ENCODE measurements around the gene POLRMT. TPM values are rescaled to one million over a fixed set of nuclear protein-coding genes. Genes with fewer than 3 reads are reported as not detected.

The POLRMT gene
- total RNA-seq, 1 donor from 2014 or later: 36.0 TPM

GRCh38 chr19:570937-571565, 62.3 kb downstream of the POLRMT start:
- ATAC-seq (peak; percentile 5), DNase-seq (peak; percentile 73)
- Histone ChIP-seq H3K36me3 (no peaks in the 10 kb centered on the region), H3K27ac (peak overlapping the region; percentile 87), H3K4me1 (peaks cover 37% of the 10 kb centered on the region), H3K4me3 (peak overlapping the region; percentile 98), H3K9me3 (no peaks in the 10 kb centered on the region), H3K27me3 (no peaks in the 10 kb centered on the region)
- no peak for TF ChIP-seq CTCF (IDR thresholded peaks at IDR 0.05)
- intact Hi-C loops (cut with DNase I): no loop called here

- TF ChIP-seq CTCF (IDR thresholded peaks at IDR 0.05): no peak
- H3K27ac ChIP-seq: no peak overlapping the region
- ATAC-seq (no peak), DNase-seq (peak; percentile 72)
- no peak overlapping the region for H3K4me3 ChIP-seq
- H3K9me3 ChIP-seq: no peaks in the 10 kb centered on the region
- no peaks in the 10 kb centered on the region for H3K36me3 ChIP-seq
- H3K4me1 ChIP-seq: peaks cover 29% of the 10 kb centered on the region
- H3K27me3 ChIP-seq: no peaks in the 10 kb centered on the region
- intact Hi-C loops (cut with DNase I): no loop called here
Observed at GRCh38 chr19:570251-570686, 63.1 kb downstream of the POLRMT start.

- Histone ChIP-seq H3K4me1 (peaks cover 9% of the 10 kb centered on the region), H3K27me3 (no peaks in the 10 kb centered on the region), H3K9me3 (no peaks in the 10 kb centered on the region), H3K27ac (no peak overlapping the region), H3K4me3 (no peak overlapping the region), H3K36me3 (no peaks in the 10 kb centered on the region)
- ATAC-seq (no peak), DNase-seq (no peak)
- TF ChIP-seq CTCF (IDR thresholded peaks at IDR 0.05): no peak
- intact Hi-C loops (cut with DNase I): no loop called here
Observed at GRCh38 chr19:567296-567900, 65.9 kb downstream of the POLRMT start.

Other genes starting within 250 kb of the POLRMT start
- gene C2CD4C, start 224.4 kb downstream of the POLRMT start, total RNA-seq: 2.6 TPM
- gene SHC2, start 172.5 kb downstream of the POLRMT start, total RNA-seq: 37.8 TPM
- gene MADCAM1, start 137.1 kb downstream of the POLRMT start, total RNA-seq: 1.2 TPM
- gene TPGS1, start 126.0 kb downstream of the POLRMT start, total RNA-seq: 19.9 TPM
- 40.9 TPM for gene CDC34, start 101.8 kb downstream of the POLRMT start, total RNA-seq
- gene GZMM, start 89.5 kb downstream of the POLRMT start, total RNA-seq: 2.9 TPM
- gene BSG, start 60.9 kb downstream of the POLRMT start, total RNA-seq: 359 TPM
- gene HCN2, start 43.7 kb downstream of the POLRMT start, total RNA-seq: 0.52 TPM
- 0.52 TPM for gene FGF22, start 6.3 kb upstream of the POLRMT start, total RNA-seq
- 32.9 TPM for gene RNF126, start 29.7 kb upstream of the POLRMT start, total RNA-seq
- gene FSTL3, start 42.9 kb upstream of the POLRMT start, total RNA-seq: 114 TPM
- not detected for gene PRSS57, start 61.9 kb upstream of the POLRMT start, total RNA-seq
- 56.9 TPM for gene PALM, start 75.4 kb upstream of the POLRMT start, total RNA-seq
- gene MISP, start 117.6 kb upstream of the POLRMT start, total RNA-seq: 15.9 TPM
- 245 TPM for gene PTBP1, start 163.9 kb upstream of the POLRMT start, total RNA-seq
- gene PLPPR3, start 188.4 kb upstream of the POLRMT start, total RNA-seq: 0.46 TPM
- 0.75 TPM for gene AZU1, start 194.3 kb upstream of the POLRMT start, total RNA-seq
- not detected for gene PRTN3, start 207.5 kb upstream of the POLRMT start, total RNA-seq
- 0.52 TPM for gene ELANE, start 218.8 kb upstream of the POLRMT start, total RNA-seq
- gene CFD, start 226.1 kb upstream of the POLRMT start, total RNA-seq: 153 TPM

Measured in upper lobe of right lung (tissue), 1 donor.